Stimulated activated CD4-positive, alpha-beta T cell treated with anti-CD3 and anti-CD28 coated beads, TNF-alpha, amount 100 ng/mL, for 48 hours (primary cell): ENCODE results near the gene FBXO30.

ENCODE experiments used
- DNase-seq, 3 donors: peaks; one replicate each; pipeline ENCODE4 v3.0.0-alpha.2; 2020; ENCODE audit warnings: low read depth in 3 of 3

Gene FBXO30, protein sequence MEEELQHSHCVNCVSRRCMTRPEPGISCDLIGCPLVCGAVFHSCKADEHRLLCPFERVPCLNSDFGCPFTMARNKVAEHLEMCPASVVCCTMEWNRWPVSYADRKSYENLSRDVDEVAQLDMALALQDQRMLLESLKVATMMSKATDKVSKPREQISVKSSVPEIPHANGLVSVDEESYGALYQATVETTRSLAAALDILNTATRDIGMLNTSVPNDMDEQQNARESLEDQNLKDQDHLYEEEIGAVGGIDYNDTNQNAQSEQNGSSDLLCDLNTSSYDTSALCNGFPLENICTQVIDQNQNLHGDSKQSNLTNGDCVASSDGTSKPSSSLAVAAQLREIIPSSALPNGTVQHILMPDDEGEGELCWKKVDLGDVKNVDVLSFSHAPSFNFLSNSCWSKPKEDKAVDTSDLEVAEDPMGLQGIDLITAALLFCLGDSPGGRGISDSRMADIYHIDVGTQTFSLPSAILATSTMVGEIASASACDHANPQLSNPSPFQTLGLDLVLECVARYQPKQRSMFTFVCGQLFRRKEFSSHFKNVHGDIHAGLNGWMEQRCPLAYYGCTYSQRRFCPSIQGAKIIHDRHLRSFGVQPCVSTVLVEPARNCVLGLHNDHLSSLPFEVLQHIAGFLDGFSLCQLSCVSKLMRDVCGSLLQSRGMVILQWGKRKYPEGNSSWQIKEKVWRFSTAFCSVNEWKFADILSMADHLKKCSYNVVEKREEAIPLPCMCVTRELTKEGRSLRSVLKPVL

DNA sequence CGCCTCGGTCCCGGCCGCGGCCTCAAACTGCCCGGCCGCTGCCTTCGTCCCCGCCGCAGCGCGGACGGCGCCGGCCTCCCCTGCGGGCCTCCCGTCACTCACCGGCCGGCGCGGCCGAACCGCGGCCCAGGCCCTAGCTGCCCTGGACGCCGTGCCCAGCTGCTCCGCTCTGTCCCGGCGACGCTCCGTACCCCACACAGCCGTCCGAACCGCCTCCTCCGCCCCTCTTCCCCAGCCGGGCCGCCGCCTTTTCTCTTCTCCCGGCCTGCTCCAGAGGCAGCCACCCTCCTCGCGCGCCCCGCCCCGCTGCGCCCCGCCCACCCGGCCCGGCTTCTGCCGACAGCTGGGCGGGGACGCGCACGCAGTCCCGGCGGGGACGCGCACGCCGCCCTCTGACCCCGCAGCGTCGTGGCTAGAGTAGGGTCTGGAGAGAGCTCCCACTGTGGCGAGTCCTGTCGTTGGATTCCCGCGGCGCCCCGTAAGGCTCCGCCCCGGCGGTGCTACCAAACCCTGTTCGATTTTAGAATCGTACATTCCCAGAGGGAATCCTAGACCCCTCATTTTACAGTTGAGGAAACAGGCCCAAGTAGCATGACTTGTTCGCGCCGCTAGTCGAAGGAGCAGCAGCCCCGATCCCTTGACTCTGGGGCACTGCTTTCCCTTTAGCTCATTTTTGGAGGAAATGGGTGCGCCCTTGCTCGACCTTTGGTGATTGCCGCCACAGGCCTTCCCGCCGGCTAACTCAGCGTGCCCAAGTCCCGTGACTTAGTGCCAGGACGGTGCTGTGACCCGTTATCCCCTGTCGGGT lies at the start of gene FBXO30:
TSS of gene FBXO30 (minus strand) at position 295 of the 808 bp plus-strand sequence. CDS start 8,390 bp downstream, outside the sequence.
- DNase-seq = peak; percentile 63 to 73 (median 68)

GRCh38 chr6:145863988-145864616 lies 49.5 kb upstream of the FBXO30 start:
- no peak for DNase-seq

GRCh38 chr6:145863366-145863765 lies 48.8 kb upstream of the FBXO30 start:
- DNase-seq = no peak

DNA sequence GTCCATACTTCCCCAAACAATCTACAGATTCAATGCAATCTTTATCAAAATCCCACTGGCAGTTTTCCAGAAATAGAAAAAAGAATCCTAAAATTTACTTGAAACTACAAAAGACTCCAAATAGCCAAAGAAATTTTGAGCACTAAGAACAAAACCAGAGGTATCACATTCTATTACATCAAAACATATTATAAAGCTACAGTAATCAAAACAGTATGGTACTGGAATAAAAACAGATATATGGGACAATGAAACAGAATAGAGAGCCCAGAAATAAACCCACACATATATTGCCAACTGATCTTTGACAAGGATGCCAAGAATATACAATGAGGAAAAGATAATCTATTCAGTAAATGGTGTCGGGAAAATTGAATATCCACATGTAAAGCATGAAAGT lies 46.0 kb upstream of the FBXO30 start:
- DNase-seq = no peak

DNA sequence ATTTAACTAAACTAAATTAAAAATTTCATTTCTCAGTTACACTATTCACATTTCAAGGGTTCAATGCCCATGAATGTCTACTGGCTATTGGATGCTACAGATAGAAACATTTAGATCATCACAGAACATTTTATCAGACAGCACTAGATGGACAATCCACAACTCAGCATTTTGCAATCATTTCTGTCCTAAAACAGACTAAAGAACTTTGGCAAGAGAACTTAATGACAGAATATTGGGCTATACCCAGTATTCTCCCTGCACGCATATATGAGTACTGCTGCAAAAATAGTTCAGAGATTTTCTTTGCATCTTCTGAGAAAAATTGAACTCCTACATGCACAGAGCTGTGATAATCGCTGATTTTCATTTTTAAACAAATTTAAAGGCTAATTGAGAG lies 36.1 kb upstream of the FBXO30 start:
- no peak for DNase-seq

DNA sequence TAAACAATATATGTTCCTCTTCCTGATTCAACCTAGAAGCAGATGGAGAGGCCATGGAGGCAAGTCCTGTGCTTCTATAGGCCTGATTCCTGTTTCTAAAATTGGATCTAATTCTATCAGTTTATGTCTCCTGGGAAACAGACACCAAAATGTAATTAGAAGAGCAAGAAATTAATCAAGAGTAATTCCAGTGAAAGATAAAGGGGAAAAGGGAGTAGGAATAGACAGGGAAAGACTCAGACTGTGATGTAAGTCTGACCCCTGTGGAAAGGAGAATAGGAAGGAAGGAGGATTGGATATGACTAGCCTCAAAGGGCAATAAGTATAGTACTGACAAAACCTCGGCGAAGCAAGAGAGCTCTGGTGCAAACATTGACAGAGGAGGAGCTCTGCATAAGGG lies 33.9 kb upstream of the FBXO30 start:
- DNase-seq = no peak

DNA sequence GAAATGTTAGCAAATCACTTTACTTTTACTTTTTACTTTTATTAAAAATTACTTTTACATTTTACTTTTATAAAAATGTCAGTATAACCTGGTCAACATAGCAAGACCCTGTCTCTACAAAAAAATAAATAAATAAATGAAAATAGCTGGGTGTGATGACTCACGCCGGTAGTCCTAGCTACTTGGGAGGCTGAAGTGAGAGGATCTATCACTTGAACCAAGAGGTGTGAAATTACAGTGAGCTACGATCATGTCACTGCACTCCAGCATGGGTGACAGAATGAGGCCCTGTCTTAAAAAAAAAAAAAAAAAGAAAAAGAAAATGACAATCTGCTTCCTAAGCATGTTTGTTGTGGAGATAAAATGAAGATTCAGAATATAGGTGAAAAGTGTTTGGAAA lies 31.0 kb upstream of the FBXO30 start:
- DNase-seq = no peak

DNA sequence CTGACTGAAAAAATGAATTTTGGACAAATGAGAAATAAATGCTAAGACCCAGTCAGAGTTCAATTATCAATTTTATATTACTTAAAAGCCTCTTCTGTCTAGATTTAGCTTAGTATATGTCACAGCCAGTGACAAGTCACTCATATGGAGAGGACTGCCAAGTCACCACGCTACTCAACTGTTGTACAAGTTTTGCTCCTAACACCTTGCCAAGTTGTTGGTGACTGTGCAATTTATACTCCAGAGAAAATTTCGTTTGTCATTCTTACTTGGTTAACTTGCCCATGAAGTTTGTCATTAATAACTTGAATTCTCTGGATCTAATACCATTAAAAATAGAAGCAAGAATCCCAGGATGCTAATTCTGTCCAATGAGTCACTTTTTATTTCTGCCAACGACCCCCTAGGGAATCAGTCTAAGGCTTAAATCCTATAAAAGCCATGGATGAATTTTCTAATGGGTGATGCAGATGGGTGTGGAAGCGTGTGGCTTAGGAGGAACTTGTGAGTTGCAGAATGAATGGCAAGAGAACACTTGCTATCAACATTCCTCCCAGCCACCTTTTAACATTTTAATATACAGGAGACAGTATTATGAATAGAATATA lies 30.4 kb upstream of the FBXO30 start:
- DNase-seq = no peak

DNA sequence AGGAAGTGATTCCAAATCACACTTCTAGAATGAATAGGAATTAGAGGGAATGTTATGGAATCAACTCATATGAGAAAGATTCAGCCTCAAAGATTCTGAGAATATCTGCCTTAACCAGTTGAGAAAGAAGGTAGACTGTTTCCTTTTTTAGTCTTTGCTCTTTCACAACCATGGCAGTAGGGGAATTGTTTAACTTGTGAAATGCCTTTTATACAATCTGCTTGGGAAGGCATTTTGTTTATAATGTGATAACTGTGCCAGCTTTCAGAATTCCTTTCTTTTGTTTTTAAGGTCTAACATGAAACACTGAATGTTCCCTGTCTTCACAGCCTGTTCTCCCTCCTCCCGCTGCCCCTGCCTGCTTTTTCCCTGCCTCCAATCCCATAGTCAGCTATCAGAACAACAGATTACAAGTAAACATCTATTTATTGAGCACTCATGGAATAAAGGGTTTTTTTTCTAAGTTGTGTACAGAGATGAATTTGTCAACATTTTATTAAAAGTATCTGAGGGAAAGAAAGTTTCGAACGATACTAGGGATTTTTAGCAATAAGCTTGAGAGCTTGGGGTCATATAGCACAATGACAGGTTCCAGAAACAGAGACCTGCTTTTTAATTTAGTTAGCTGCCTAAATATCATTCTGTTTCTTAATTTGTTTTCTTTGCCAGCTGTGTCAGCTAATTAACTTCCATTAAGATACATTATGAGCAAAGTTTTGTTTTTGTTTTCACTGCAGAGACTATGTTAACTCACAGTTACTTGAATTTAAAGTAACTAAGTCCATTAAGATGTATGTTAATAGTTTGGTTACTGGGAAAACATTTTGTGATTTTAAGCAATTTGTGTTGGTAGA lies 28.3 kb upstream of the FBXO30 start:
- DNase-seq = no peak

DNA sequence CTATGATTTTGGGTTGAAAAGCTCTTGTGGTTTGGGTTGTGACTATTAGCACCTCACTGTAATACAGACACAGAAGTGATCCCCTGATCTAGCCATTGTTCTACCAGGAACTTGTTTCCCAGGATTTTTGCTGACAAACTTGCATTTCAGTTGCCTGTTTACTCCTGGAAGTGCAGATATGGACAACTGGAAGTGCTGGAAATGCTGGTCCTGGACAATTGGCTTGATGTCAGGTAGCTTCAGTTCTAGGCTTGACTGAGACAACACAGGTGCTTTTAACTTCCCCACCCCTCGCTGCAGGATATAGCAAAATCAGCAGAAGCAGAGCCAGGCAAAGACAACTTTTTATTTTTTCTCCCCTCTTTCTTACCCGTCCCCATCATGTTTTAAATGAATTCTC lies 27.1 kb upstream of the FBXO30 start:
- DNase-seq = no peak

DNA sequence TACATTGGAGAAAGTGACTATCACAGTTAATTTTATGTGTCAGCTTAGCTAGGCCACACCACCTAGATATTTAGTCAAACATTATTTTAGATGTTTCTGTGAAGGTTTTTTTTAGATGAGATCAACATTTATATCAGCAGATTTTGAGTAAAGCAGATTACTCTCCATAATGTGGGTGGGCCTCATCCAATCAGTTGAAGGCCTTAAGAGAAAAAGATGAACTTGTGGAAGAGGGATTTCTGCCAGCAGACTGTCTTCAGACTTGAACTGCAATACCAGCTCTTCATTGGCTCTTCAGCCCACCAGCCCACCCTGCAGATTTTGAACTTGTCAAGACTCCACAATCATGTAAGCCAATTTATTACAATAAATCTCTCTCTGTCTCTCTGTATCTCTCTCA lies 25.1 kb upstream of the FBXO30 start:
- DNase-seq = no peak

DNA sequence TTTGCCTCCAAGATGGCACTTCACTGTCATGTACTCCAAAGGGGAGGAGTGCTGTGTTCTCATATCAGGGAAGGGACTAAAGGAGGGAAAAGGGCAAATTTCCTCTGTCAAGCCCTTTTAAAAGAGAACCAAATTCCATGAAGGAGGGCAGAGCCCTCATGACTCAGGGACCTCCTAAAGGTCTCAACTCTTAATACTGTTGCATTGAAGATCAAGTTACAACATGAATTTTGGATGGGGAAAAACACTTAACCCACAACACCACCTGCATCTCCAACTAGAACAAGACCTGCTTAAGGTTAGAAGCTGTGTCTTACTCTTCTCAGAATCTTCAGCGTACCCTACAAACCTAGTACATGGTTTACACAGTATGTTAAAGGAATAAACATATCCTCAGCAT lies 23.7 kb upstream of the FBXO30 start:
- DNase-seq = no peak

GRCh38 chr6:145836772-145837171 lies 22.2 kb upstream of the FBXO30 start:
- DNase-seq = no peak

GRCh38 chr6:145836170-145836569 lies 21.6 kb upstream of the FBXO30 start:
- DNase-seq = no peak

DNA sequence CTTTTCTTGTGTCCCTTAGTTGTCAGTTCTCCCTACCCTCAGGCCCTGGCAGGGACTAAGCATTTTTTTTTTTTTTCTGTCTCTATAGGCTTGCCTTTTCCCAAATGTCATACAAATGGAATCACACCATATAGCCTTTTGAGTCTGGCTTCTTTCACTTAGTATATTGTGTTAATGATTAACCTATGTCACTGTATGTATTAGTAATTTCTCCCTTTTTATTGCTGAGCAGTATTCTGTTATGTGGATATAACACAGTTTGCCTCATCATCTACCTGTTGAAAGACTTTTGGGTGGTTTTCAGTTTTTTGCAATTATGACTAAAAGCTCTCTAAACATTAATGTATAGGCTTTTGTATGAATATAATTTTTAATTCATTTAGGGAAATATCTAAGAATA lies 16.0 kb upstream of the FBXO30 start:
- DNase-seq = no peak

DNA sequence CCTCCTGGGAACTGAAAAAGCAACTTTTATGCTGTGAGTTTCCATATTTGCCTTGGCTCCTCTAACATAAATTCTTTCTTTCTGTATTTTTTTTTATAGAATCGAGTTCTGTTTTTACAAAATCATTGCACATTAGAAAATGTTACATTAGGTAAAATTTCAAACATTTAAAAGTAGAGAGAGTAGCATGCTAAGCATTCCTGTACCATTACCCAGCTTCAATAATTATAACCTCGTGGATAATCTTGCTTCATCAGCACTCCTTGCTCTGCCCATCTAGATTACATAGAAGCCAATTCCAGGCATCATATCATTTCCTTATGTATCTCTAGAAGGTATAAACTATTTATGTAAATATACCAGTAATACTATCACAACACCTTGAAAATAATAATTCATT lies 15.4 kb upstream of the FBXO30 start:
- DNase-seq = no peak

DNA sequence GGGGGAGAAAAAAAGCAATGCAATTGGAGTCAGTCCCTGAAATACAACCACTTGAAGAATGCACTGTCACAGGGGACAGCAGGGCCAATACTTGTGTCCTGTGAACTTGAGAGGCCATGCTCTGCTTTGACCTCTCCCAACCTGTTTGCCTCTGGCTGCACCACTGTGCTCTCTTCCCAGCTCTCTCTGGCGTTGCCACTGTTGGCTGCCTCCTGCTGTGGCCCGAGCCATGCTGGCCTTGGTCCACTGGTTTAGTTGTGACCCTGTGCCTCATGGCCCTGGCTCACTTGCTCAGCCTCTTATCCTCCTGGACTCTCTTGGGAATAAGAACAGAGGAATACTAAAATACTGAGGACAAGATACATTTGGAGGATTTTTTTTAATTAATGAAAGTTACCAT lies 14.5 kb upstream of the FBXO30 start:
- no peak for DNase-seq

- DNase-seq = no peak
Measured at GRCh38 chr6:145824344-145824743, 9.7 kb upstream of the FBXO30 start.

- no peak for DNase-seq
Measured at GRCh38 chr6:145823328-145823944, 8.8 kb upstream of the FBXO30 start.

GRCh38 chr6:145822456-145822855 lies 7.9 kb upstream of the FBXO30 start:
- no peak for DNase-seq
